ENCODE data around the gene MAGEE1.

DNA sequence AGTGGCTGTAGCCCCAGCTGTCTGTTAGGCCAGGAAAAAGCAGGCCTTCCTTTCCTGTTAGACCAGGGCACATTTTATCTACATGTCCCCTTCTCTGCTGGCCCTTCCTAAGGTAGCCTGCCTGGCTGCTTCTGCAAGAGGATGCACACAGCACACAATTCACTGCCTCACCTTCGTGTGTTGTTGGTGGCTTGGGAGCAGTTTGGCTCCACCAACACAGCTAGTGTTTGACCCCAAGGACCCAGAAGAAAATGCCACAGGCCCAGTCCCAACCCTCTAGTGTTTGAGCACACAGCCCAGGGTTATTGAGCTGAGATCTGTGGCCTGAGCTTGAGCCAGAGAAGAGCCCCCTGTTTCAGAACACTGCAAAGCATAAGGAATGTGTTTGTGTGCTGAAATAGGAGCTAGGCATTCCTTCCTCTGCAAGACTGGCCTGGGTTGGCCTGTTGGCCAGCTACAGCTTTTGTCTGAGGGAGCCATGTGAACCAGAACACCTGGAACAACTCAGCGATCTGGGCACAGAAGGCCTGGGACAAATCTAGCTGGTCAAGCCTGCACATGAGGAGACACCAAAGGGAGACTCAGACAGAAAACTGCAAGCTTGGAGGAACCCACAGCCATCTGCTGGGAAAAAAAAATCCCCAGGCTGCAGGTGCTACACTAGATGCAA, 26.4 kb downstream of the MAGEE1 start:
- TF ChIP-seq CTCF (conservative IDR thresholded peaks at IDR 0.05; ENCODE audit: low read depth, low read length) (no peak), EZH2 (IDR thresholded peaks at IDR 0.05; ENCODE audit: borderline replicate concordance, low read depth, low read length, poor library complexity, severe bottlenecking) (no peak)
